IPS-18c (cell line): ENCODE results near the gene FBXO27.
A peak's percentile ranks its signal among the peaks of the same experiment; 100 is the strongest.

ENCODE experiments used
- H3K4me3 ChIP-seq: 2 replicates; pipeline ENCODE4 v1.7.0; 2013; ENCODE audit warnings: low read depth, mild to moderate bottlenecking, low read length, moderate library complexity; ENCODE audit not compliant: insufficient read depth
- H3K9me3 ChIP-seq: one replicate; pipeline ENCODE4 v1.6.1; 2013; ENCODE audit warnings: mild to moderate bottlenecking, low read length, moderate library complexity; ENCODE audit not compliant: control insufficient read depth, insufficient read depth

FBXO27 gene

GRCh38 chr19:38975214-38975860 is 57.0 kb downstream of the FBXO27 start, which contains the start of gene FBXO17:
FBXO17 (minus strand) TSS chr19:38975742; CDS start chr19:38950319, 25,423 bp downstream.
- H3K4me3 ChIP-seq, result peak within 1 kb of the TSS; percentile 87
- H3K9me3 ChIP-seq, result no peaks in the 10 kb centered on the region

GRCh38 chr19:38974624-38975213 is 57.6 kb downstream of the FBXO27 start:
- H3K4me3 ChIP-seq, result peak overlapping the region; percentile 87
- no peaks in the 10 kb centered on the region for H3K9me3 ChIP-seq
